ENCODE data around the gene CDH23. TPM values are rescaled to one million over a fixed set of nuclear protein-coding genes. Genes with fewer than 3 reads are reported as not detected.

The CDH23 gene
- total and polyA plus RNA-seq, 10 of the 15 experiments (the other 5 are each of a cell fraction or from before 2014, with no cell fraction given): 0.09 to 0.40 (median 0.15) TPM; not detected in 1

GRCh38 chr10:71633920-71634319 lies 237.2 kb downstream of the CDH23 start:
- no peaks in the 10 kb centered on the region for H4K20me1 ChIP-seq (ENCODE audit: control insufficient read depth, insufficient read depth)
- FAIRE-seq (no peak), DNase-seq (ENCODE audit: low read depth, low spot score) (no peak), ATAC-seq (no peak)
- no peak overlapping the region for H3K27ac ChIP-seq (ENCODE audit: control insufficient read depth, insufficient read depth)
- no peaks in the 10 kb centered on the region for H3K36me3 ChIP-seq (ENCODE audit: control insufficient read depth in 2 of 2, insufficient read depth in 2 of 2, low read length in 1 of 2)
- ChIA-PET POLR2A (no interaction called here), RAD21 (ENCODE audit: unreplicated experiment) (no interaction called here), CTCF (no interaction called here), SMC1A (ENCODE audit: uncharacterized antibody, unreplicated experiment) (no interaction called here)
- no peaks in the 10 kb centered on the region for H3K9me3 ChIP-seq (replicated peaks; ENCODE audit: control insufficient read depth, insufficient read depth, low read length)
- intact Hi-C loops (cut with micrococcal nuclease; ENCODE audit: unreplicated experiment): no loop called here
- no TSS peak for BruUV-seq (replicated peaks)
- peaks cover 3% of the 10 kb centered on the region; the same call in 1 of the 2 replicates for H3K4me1 ChIP-seq (ENCODE audit: control insufficient read depth, insufficient read depth, low read length)
- WGBS (ENCODE audit: insufficient coverage, insufficient replicate concordance, low lambda C conversion rate, missing lambda C conversion rate): 35% methylated on average over 4 of the region's 4 CpGs
- H3K79me2 ChIP-seq (ENCODE audit: control insufficient read depth, insufficient read depth, low read length): no peaks in the 10 kb centered on the region
- no peak overlapping the region for H3K4me2 ChIP-seq (ENCODE audit: control insufficient read depth, insufficient read depth)
- TF ChIP-seq CHD2 (IDR thresholded peaks at IDR 0.05; ENCODE audit: borderline replicate concordance, low read depth, low read length): no peak
- TF ChIP-seq MTA3 (IDR thresholded peaks at IDR 0.05; ENCODE audit: borderline replicate concordance, low read length): no peak
- TF ChIP-seq MEF2A (IDR thresholded peaks at IDR 0.05; ENCODE audit: insufficient read depth, low read depth, low read length): no peak
- TF ChIP-seq CHD1 (IDR thresholded peaks at IDR 0.05; ENCODE audit: low read depth, low read length): no peak
- TF ChIP-seq IRF4 (IDR thresholded peaks at IDR 0.05; ENCODE audit: low read depth, low read length): no peak
- no peak for TF ChIP-seq MXI1 (IDR thresholded peaks at IDR 0.05; ENCODE audit: low read depth, low read length)
- no peak overlapping the region for H2AFZ ChIP-seq (ENCODE audit: control insufficient read depth, low read depth, low read length)
- in situ Hi-C loops (cut with MboI): no loop called here
- H3K4me3 ChIP-seq: no peak overlapping the region
- no peak overlapping the region for H3K9ac ChIP-seq (ENCODE audit: control insufficient read depth, insufficient read depth, low read length)
- 0 out of 4 replicates have a peak, but pooled peaks cover 0 to 1% of the 10 kb centered on the region in 2 experiments for H3K27me3 ChIP-seq (replicated peaks in 1 of 2; ENCODE audit: control insufficient read depth in 2 of 2, insufficient read depth in 2 of 2, low read length in 1 of 2)

GRCh38 chr10:71634531-71635164 lies 237.9 kb downstream of the CDH23 start:
- H3K4me3 ChIP-seq: no peak overlapping the region
- no peak for ATAC-seq
- no peaks in the 10 kb centered on the region for H4K20me1 ChIP-seq (ENCODE audit: control insufficient read depth, insufficient read depth)
- no peak overlapping the region for H3K4me2 ChIP-seq (ENCODE audit: control insufficient read depth, insufficient read depth)
- in situ Hi-C loops (cut with MboI) (no loop called here), intact Hi-C loops (cut with micrococcal nuclease; ENCODE audit: unreplicated experiment) (no loop called here)
- no peaks in the 10 kb centered on the region for H3K79me2 ChIP-seq (ENCODE audit: control insufficient read depth, insufficient read depth, low read length)
- H3K36me3 ChIP-seq (ENCODE audit: control insufficient read depth in 2 of 2, insufficient read depth in 2 of 2, low read length in 1 of 2): no peaks in the 10 kb centered on the region
- H3K4me1 ChIP-seq (ENCODE audit: control insufficient read depth, insufficient read depth, low read length): peaks cover 3% of the 10 kb centered on the region; the same call in 1 of the 2 replicates
- WGBS (ENCODE audit: insufficient coverage, insufficient replicate concordance, low lambda C conversion rate, missing lambda C conversion rate): 25% methylated on average over 5 of the region's 5 CpGs
- H3K27ac ChIP-seq (ENCODE audit: control insufficient read depth, insufficient read depth): no peak overlapping the region
- 0 out of 4 replicates have a peak, but pooled peaks cover 0 to 1% of the 10 kb centered on the region in 2 experiments for H3K27me3 ChIP-seq (replicated peaks in 1 of 2; ENCODE audit: control insufficient read depth in 2 of 2, insufficient read depth in 2 of 2, low read length in 1 of 2)
- H2AFZ ChIP-seq (ENCODE audit: control insufficient read depth, low read depth, low read length): no peak overlapping the region
- BruUV-seq (replicated peaks): no TSS peak
- no peaks in the 10 kb centered on the region for H3K9me3 ChIP-seq (replicated peaks; ENCODE audit: control insufficient read depth, insufficient read depth, low read length)
- CTCF ChIA-PET: interaction anchor here (1.0 kb wide), 1 partner anchor 24 kb away, joined by 4 read pairs; no protein-coding TSS in a partner anchor
- H3K9ac ChIP-seq (ENCODE audit: control insufficient read depth, insufficient read depth, low read length): no peak overlapping the region
- FAIRE-seq: no peak
- SMC1A ChIA-PET (ENCODE audit: uncharacterized antibody, unreplicated experiment): no interaction called here
- POLR2A ChIA-PET: interaction anchor here (0.6 kb wide), 1 partner anchor 537 kb away, joined by 4 read pairs; no protein-coding TSS in a partner anchor
- no peak for DNase-seq (ENCODE audit: low read depth, low spot score)
- TF ChIP-seq SMC3 (IDR thresholded peaks at IDR 0.05; ENCODE audit: borderline replicate concordance, low read length) (no peak), TCF7 (IDR thresholded peaks at IDR 0.05; ENCODE audit: borderline replicate concordance) (no peak), MLLT1 (IDR thresholded peaks at IDR 0.05) (no peak), SREBF2 (IDR thresholded peaks at IDR 0.05; ENCODE audit: low read length) (no peak), ZNF217 (IDR thresholded peaks at IDR 0.05) (no peak), ELK1 (IDR thresholded peaks at IDR 0.05; ENCODE audit: low read depth, low read length) (no peak), CBFB (IDR thresholded peaks at IDR 0.05; ENCODE audit: low read depth) (no peak), RELA (IDR thresholded peaks at IDR 0.05; ENCODE audit: borderline replicate concordance, partially characterized antibody) (no peak), NBN (IDR thresholded peaks at IDR 0.05) (no peak), CBX3 (IDR thresholded peaks at IDR 0.05; ENCODE audit: borderline replicate concordance, low read depth) (no peak), RUNX3 (IDR thresholded peaks at IDR 0.05; ENCODE audit: low read length) (no peak), POLR2AphosphoS5 (IDR thresholded peaks at IDR 0.05; ENCODE audit: low read length) (no peak)
- RAD21 ChIA-PET (ENCODE audit: unreplicated experiment): no interaction called here

All from GM12878 (cell line).